ENCODE results near the gene RPS4Y1. TPM values are rescaled to one million over a fixed set of nuclear protein-coding genes. Genes with fewer than 3 reads are reported as not detected.
A peak's percentile ranks its signal among the peaks of the same experiment; 100 is the strongest.

RPS4Y1 gene
- total and polyA plus RNA-seq, 2 donors (not counting 3 experiments of a cell fraction or from before 2014, with no cell fraction given), result 335 to 704 TPM

- Histone ChIP-seq H3K27ac (ENCODE audit: insufficient read depth, low read depth, low read length) (peak overlapping the region; percentile 98), H3K9me3 (replicated peaks; ENCODE audit: control insufficient read depth, insufficient read depth, low read length) (no peaks in the 10 kb centered on the region), H3K4me3 (replicated peaks in 1 of 3; ENCODE audit: insufficient read depth in 1 of 3, low read depth in 1 of 3, low read length in 3 of 3) (no peak overlapping the region), H3K4me2 (ENCODE audit: insufficient read depth, low read length) (peak overlapping the region; percentile 75), H4K20me1 (replicated peaks; ENCODE audit: control insufficient read depth, extremely low read depth, insufficient read depth, low read length) (no peaks in the 10 kb centered on the region), H3K9ac (replicated peaks; ENCODE audit: extremely low read depth, insufficient read depth, low read length) (peak overlapping the region; percentile 58), H3K9me1 (replicated peaks; ENCODE audit: control insufficient read depth, extremely low read depth, insufficient read depth, low read length) (no peaks in the 10 kb centered on the region), H3K27me3 (ENCODE audit: control insufficient read depth in 2 of 2, insufficient read depth in 2 of 2, low read length in 2 of 2) (no peaks in the 10 kb centered on the region), H3K4me1 (ENCODE audit: control insufficient read depth, extremely low read depth, insufficient read depth, low read length) (peaks cover 22% of the 10 kb centered on the region), H3K79me2 (ENCODE audit: control insufficient read depth, insufficient read depth, low read length) (no peaks in the 10 kb centered on the region), H2AFZ (ENCODE audit: low read depth, low read length) (no peak overlapping the region), H3K36me3 (ENCODE audit: control insufficient read depth in 2 of 2, extremely low read depth in 1 of 2, insufficient read depth in 2 of 2, low read length in 2 of 2) (no peaks in the 10 kb centered on the region)
- intact Hi-C loops (cut with micrococcal nuclease), result loop anchor here (1.0 to 5.0 kb wide), 2 partner anchors 48 to 115 kb away; partner anchors contain the start of gene ZFY
- ChIA-PET POLR2A (no interaction called here), CTCF (interaction anchor here (1.1 to 1.3 kb wide), 2 partner anchors 29 to 49 kb away, joined by 3 to 4 read pairs; no protein-coding TSS in a partner anchor)
- DNase-seq (ENCODE audit: low read depth, low spot score) (peak; percentile 61), FAIRE-seq (peak; percentile 98)
- TF ChIP-seq JUN (IDR thresholded peaks at IDR 0.05; ENCODE audit: borderline replicate concordance, insufficient read depth, insufficient read length, low read depth) (no peak), CTCF (IDR thresholded peaks at IDR 0.05; ENCODE audit: extremely low read depth in 1 of 2, insufficient read depth in 1 of 2, low read depth in 1 of 2, low read length in 2 of 2) (no peak), POLR2AphosphoS5 (IDR thresholded peaks at IDR 0.05; ENCODE audit: insufficient read depth, low read depth, low read length) (no peak), EZH2 (IDR thresholded peaks at IDR 0.05; ENCODE audit: borderline replicate concordance, low read depth, low read length, severe bottlenecking) (no peak)
- dilution Hi-C loops (cut with MboI; ENCODE audit: extremely low pct_ligation_motif_present, low sequenced_read_pairs), result no loop called here
- no TSS peak for BruUV-seq (replicated peaks)
These were observed 46.0 kb downstream of the RPS4Y1 start for GRCh38 chrY:2887386-2887785.

DNA sequence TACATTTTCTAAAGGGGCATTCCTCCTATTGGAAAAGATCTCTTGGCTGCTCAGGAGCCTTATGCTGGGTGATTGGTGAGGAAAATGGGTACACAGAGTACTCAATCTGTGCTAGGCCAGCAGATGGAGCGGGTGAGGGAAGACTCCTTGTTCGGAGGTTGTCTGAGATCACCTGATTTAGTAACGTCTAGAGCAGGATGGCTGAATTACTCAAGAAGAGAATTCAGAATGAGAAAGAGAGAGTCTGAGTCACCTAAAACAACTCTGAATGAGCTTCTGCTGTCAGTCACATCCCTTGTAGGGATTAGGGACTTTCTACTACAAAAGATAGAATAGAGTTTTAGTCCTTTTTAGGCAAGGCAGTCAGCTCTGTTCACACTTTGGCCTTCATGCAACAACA is 46.6 kb downstream of the RPS4Y1 start:
- Histone ChIP-seq H3K4me3 (replicated peaks in 1 of 3; ENCODE audit: insufficient read depth in 1 of 3, low read depth in 1 of 3, low read length in 3 of 3) (no peak overlapping the region), H3K9me3 (replicated peaks; ENCODE audit: control insufficient read depth, insufficient read depth, low read length) (no peaks in the 10 kb centered on the region), H3K4me2 (ENCODE audit: insufficient read depth, low read length) (peak overlapping the region; percentile 75), H2AFZ (ENCODE audit: low read depth, low read length) (peak overlapping the region; percentile 24), H3K79me2 (ENCODE audit: control insufficient read depth, insufficient read depth, low read length) (no peaks in the 10 kb centered on the region), H3K4me1 (ENCODE audit: control insufficient read depth, extremely low read depth, insufficient read depth, low read length) (peaks cover 22% of the 10 kb centered on the region), H3K27ac (ENCODE audit: insufficient read depth, low read depth, low read length) (peak overlapping the region; percentile 98), H3K27me3 (ENCODE audit: control insufficient read depth in 2 of 2, insufficient read depth in 2 of 2, low read length in 2 of 2) (no peaks in the 10 kb centered on the region), H4K20me1 (replicated peaks; ENCODE audit: control insufficient read depth, extremely low read depth, insufficient read depth, low read length) (no peaks in the 10 kb centered on the region), H3K9me1 (replicated peaks; ENCODE audit: control insufficient read depth, extremely low read depth, insufficient read depth, low read length) (no peaks in the 10 kb centered on the region), H3K36me3 (ENCODE audit: control insufficient read depth in 2 of 2, extremely low read depth in 1 of 2, insufficient read depth in 2 of 2, low read length in 2 of 2) (no peaks in the 10 kb centered on the region), H3K9ac (replicated peaks; ENCODE audit: extremely low read depth, insufficient read depth, low read length) (peak overlapping the region; percentile 58)
- DNase-seq (ENCODE audit: low read depth, low spot score) (peak; percentile 26), FAIRE-seq (peak; percentile 64)
- intact Hi-C loops (cut with micrococcal nuclease), result loop anchor here (1.0 to 5.0 kb wide), 2 partner anchors 47 to 114 kb away; partner anchors contain the start of gene ZFY
- TSS peak; percentile 67 for BruUV-seq (replicated peaks)
- ChIA-PET CTCF (interaction anchor here (1.1 to 1.3 kb wide), 2 partner anchors 30 to 48 kb away, joined by 3 to 4 read pairs; no protein-coding TSS in a partner anchor), POLR2A (no interaction called here)
- dilution Hi-C loops (cut with MboI; ENCODE audit: extremely low pct_ligation_motif_present, low sequenced_read_pairs), result no loop called here
- no peak for TF ChIP-seq FOS (IDR thresholded peaks at IDR 0.05; ENCODE audit: borderline replicate concordance, insufficient read depth, low read length)
- TF ChIP-seq, protein P1, sequence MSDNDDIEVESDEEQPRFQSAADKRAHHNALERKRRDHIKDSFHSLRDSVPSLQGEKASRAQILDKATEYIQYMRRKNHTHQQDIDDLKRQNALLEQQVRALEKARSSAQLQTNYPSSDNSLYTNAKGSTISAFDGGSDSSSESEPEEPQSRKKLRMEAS (IDR thresholded peaks at IDR 0.05; ENCODE audit: insufficient read depth, insufficient read length), result no peak
- TF ChIP-seq JUN (IDR thresholded peaks at IDR 0.05; ENCODE audit: borderline replicate concordance, insufficient read depth, insufficient read length, low read depth), result no peak
- no peak for TF ChIP-seq EZH2 (IDR thresholded peaks at IDR 0.05; ENCODE audit: borderline replicate concordance, low read depth, low read length, severe bottlenecking)
- no peak for TF ChIP-seq POLR2A (IDR thresholded peaks at IDR 0.05; ENCODE audit: low read depth, low read length)
- no peak for TF ChIP-seq POLR2AphosphoS5 (IDR thresholded peaks at IDR 0.05; ENCODE audit: insufficient read depth, low read depth, low read length)
- TF ChIP-seq GATA2 (IDR thresholded peaks at IDR 0.05; ENCODE audit: insufficient read depth, insufficient read length, low read depth, low read length), result no peak
- TF ChIP-seq MYC (IDR thresholded peaks at IDR 0.05; ENCODE audit: low read depth, low read length), result no peak
- no peak for TF ChIP-seq CTCF (IDR thresholded peaks at IDR 0.05; ENCODE audit: extremely low read depth in 1 of 2, insufficient read depth in 1 of 2, low read depth in 1 of 2, low read length in 2 of 2)

Data from endothelial cell of umbilical vein (primary cell).